ENCODE measurements around the gene ZNF528.

The ZNF528 gene

DNA sequence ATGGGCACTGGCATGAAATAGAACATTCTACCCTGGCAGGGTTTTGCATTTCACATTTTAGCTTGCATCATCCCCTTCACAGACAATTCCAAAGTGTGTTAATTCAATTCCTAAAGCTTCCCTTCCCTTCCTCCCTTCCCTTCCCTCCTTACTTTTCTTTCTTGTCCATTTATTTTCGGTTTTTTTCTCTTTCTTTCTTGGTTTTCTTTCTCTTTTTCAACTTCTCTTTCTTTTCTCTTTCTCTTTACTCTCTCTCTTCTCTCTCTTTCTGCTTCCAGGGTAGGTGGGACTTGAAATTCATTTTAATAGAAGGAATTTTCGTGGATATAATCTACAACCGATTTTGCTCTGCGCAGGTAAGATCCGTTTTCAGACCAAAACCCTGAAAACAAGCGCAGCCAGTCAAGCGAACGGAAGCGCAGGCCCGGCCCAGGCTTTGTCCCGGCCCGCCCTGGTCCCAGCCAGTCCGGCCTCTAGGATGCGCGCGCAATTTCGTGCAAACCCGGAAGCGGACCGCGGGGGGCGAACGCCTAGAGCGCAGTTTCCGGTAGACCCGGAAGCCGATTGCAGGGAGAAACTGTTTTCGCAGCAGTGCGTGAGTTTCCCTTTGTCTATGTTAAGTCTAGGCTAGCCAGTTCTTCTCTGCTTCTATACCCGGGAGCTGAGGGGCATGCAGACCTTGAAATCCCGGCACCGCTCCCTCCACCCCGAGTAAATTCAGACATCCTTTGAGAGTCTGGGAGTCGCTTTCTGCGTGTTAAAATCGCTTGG lies at the start of gene ZNF528:
TSS of gene ZNF528 (plus strand) at position 540 of the 771 bp plus-strand sequence. CDS start 4,165 bp downstream, outside the sequence.
- DNase-seq (ENCODE audit: low read depth in 3 of 3), result peak; percentile 87 to 92 (median 89)

DNA sequence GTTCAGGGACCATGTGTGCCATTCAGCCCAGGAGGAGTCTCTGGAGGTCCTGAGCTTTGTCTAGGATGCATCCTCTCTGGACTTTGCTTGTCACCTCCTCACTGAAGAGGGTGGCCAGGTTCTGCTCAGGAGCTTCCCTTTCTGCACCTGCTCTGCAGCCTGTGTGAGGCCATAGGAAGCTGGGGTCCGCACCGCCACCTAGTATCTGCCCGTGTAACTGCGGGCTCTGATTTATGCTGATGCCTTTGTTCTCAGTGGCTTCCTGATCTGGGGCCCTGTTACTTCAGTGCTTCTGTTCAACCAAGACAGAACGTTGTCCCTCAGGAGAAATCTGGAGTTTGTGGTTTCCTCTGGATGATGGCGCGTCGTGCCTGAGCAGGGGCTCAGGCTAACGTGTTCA lies 46.1 kb upstream of the ZNF528 start:
- no peak for DNase-seq (ENCODE audit: low read depth in 3 of 3)

DNA sequence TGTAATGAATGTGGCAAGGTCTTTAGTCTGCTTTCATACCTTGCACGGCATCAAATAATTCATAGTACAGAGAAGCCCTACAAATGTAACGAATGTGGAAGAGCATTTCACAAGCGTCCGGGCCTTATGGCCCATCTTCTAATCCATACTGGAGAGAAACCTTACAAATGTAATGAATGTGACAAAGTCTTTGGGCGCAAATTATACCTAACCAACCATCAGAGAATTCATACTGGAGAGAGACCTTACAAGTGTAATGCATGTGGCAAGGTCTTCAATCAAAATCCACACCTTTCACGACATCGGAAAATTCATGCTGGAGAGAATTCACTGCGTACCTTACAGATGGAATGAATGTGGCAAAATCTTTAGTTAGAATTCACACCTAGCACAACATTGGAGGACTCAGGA lies 31.2 kb upstream of the ZNF528 start:
- DNase-seq (ENCODE audit: low read depth in 3 of 3), result no peak

DNA sequence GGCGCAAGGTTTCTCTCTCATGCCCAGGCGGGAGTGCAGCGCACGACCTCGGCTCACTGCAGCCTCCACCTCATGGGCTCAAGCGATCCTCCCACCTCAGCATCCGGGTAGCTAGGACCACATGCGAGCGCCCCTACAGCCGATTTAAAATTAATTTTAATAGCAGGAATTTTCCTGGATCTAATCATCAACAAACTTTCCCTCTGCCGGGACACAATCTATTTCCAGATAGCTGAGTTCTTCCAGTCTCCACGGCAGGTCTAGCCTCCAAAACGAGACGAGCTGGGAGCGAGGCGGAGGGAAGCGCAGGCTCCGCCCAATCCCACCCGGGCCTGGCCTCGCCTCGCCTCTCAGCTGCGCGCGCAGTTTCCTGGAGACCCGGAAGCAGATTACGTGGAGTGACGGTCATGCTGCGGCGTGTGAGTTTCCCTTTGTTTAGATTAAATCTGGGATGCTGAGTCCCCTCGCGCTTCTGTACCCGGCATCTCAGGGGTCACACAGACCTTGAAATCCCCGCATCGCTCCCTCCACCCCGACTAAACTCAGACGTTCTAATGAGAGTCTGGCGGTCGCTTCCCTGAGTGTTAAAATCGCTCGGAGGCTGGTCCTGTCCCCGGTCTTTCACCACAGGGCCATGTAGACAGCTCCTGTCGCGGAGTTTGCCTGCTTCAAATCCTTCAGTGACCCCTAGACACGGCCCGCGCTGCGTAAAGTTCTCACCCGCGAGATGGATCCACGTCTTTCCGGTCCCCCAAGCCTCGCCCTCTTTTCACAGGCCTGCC lies 27.9 kb upstream of the ZNF528 start, which contains the start of gene ZNF880:
TSS of gene ZNF880 (plus strand) at position 365 of the 782 bp plus-strand sequence. CDS start at position 408, 43 bp downstream.
- peak; percentile 85 to 87 (median 87) for DNase-seq (ENCODE audit: low read depth in 3 of 3)

DNA sequence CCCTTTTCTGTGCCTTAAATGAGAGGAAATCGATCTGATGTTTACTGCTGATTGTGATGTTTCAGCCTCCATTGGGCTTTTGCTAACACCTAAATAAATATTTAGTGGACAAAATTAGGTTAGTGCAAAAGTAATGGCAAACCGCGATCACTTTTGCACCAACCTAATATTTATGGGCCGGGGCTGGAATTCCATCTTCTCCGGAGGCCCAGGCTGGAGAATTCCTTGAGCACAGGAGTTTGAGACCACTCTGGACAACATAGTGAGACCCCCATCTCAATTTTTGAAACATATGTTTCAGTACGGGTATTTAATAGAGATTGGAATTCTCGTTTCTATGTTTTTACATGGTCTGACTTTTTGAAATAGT lies 27.3 kb upstream of the ZNF528 start:
- no peak for DNase-seq (ENCODE audit: low read depth in 3 of 3)

DNA sequence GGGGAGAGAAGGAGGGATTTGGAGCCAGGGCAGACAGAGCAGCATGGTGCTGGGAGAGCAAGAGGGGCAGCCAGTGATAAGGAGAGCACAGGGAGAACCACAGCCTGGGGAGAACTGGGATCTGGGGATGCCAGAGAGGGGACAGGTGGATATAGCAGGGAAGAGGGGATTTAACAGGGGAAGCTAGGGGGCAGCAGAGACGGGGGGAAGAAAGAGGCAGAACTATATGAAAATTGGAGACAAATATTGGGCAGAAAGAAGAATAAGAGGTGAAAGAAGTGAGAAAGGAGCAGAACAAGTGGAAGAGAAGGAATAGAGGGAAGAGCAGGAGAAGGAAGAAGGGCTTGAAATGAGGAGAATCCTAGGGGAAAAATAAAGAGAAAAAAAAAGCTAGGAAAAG lies 6.5 kb upstream of the ZNF528 start:
- no peak for DNase-seq (ENCODE audit: low read depth in 3 of 3)

DNA sequence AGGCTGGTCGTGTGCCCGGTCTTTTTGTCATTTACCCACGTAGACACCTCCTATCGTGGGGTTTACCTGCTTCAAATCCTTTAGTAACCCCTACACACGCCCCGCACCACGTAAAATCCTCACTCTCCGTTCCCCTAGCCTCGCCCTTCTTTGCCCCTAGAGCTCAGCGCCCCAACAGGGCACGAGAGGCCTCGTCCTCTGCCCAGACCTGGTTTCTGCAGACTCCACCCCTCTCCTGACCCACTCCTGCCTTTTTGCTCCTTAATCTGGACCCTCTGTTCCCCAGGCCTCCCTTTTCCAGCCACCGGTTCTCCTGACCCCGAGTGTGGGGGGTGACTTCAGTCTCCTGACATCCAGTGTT lies 412 bp downstream of the ZNF528 start:
- no peak for DNase-seq (ENCODE audit: low read depth in 3 of 3)

DNA sequence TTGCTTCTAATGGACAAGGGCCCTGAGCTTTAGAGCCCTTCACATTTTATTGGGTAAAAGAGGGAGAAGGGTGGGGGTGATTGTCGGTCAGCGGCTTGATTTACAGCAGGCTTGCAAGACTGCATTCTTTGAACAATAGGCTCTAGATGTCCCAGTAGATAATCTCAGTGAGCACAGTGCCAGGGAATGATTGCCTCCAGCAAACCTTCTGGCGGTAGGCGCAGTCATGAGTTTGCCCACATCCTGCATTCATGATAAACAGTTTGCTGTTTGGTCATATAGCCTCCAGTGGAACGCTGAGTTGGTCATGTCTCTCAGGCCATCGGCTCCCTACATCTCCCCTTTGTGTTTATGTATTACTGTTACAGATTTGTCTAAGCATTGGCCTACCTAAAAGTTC lies 12.6 kb downstream of the ZNF528 start:
- no peak for DNase-seq (ENCODE audit: low read depth in 3 of 3)

DNA sequence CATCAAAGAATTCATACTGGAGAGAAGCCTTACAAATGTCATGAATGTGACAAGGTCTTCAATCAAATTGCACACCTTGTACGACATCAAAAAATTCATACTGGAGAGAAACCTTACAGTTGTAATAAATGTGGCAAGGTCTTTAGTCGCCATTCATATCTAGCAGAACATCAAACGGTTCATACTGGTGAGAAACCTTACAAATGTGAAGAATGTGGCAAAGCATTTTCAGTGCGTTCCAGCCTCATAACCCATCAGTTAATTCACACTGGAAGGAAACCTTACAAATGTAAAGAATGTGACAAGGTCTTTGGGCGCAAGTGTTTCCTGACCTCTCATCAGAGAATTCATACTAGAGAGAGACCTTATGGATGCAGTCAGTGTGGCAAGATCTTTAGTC lies 18.1 kb downstream of the ZNF528 start:
- no peak for DNase-seq (ENCODE audit: low read depth in 3 of 3)

DNA sequence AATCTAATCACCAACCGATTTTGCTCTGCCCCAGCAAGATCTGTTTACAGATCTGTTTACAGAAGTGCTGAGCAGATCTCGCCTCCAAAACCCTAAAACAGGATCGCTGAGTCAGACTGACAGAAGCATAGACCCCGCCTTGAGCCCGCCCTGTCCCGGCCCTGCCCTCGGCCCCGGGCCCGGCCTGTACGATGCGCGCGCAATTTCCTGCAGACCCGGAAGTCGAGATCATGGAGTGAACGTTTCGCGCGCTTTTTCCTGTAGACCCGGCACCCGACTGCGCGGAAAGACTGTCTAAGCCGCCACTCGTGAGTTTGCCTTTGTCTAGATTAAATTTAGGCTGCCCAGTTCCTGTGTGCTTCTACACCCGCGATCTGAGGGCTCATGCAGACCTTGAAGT lies 31.3 kb downstream of the ZNF528 start, which contains the start of gene ZNF534:
TSS of gene ZNF534 (plus strand) at position 212 of the 400 bp plus-strand sequence. CDS start 2,327 bp downstream, outside the sequence.
- DNase-seq (ENCODE audit: low read depth in 3 of 3), result no peak

DNA sequence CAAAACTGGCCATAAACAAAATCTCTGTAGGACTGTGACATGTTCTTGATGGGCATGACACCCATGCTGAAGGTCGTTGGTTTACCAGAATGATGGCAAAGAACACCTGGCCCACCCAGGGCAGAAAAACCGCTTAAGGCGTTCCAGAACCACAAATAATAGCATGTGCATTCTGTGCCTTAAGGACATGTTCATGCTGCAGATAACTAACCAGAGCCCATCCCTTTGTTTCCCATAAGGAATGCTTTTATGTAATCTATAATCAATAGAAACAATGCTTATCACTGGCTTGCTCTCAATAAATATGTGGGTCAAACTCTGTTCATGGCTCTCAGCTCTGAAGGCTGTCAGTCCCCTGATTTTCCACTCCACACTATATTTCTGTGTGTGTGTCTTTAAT lies 44.5 kb downstream of the ZNF528 start:
- no peak for DNase-seq (ENCODE audit: low read depth in 3 of 3)

DNA sequence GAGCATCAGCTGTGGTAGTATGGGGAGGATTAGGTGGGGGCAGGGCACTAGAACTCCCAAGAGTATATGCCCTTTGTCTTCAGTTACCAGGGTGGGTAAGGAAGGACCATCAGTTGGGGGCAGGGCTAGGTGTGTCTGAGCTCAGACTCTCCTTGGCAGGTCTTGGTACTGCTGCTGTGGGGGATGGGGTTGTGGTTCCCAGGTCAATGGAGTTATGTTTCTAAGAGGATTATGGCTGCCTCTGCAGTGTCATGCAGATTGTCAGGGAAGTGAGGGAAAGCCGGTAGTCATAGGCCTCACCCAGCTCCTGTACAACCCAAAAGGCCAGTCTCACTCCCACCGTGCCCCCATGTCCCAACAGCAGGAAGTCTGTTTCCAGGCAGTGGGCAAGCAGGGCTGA lies 46.9 kb downstream of the ZNF528 start:
- DNase-seq (ENCODE audit: low read depth in 3 of 3), result no peak

DNA sequence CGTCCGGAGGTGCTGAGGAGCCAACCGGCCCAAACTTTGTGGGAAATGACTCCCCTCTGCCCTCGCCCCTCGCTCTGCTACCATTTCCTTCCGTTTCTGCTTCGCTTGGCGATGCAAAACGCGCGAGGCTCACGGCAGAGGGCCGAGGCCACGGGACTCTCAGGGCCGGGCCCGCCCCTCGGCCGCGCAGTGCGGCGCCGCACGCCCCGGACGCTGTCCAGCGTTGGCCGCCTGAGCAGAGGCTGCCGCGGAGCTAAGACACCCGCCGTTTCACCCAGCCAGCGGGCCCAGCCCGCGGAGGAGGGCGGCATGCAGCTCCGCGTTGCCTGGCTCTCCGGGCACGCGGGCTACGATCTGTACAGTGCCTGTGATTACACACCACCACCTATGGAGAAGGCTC lies 53.6 kb downstream of the ZNF528 start:
- no peak for DNase-seq (ENCODE audit: low read depth in 3 of 3)

DNA sequence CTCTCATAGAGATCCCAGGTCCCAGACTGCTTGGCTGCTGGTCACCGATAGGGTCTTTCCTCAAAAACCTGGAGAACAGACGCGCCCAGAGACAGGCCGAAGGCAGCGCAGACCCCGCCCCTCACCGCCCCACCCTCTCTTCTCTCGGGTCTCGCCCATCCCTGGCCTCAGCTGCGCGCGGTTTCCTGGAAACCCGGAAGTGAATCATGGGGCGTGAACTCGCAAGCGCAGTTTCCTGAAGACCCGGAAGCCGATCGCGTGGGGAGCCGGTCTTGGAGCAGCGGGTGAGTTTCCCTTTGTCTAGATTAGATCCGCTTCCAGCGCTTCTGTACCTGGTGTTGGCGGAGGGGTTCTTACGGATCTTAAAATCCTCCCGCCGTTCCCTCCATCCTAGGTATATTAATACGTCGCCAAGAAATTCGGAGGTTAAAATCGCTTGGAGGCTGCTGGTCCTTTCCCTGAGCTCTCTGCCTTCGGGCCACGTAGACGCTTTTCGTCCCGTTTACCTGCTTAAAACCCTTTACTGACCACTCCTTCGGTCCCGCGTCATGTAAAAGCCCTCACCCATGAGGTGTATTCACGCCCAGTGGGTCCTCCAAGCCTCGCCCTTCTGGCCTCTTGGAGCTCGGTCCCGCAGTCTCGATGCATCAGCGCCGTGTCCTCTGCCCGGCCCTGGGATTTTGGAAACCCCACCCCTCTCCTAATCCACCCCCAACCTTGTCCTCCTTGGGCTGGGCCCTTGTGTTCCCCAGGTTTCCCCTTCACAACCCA lies 55.9 kb downstream of the ZNF528 start, which contains the start of gene ZNF578:
TSS of gene ZNF578 (plus strand) at position 230 of the 771 bp plus-strand sequence. CDS start 48,293 bp downstream, outside the sequence.
- peak; percentile 25 to 42 (median 38) for DNase-seq (ENCODE audit: low read depth in 3 of 3)

DNA sequence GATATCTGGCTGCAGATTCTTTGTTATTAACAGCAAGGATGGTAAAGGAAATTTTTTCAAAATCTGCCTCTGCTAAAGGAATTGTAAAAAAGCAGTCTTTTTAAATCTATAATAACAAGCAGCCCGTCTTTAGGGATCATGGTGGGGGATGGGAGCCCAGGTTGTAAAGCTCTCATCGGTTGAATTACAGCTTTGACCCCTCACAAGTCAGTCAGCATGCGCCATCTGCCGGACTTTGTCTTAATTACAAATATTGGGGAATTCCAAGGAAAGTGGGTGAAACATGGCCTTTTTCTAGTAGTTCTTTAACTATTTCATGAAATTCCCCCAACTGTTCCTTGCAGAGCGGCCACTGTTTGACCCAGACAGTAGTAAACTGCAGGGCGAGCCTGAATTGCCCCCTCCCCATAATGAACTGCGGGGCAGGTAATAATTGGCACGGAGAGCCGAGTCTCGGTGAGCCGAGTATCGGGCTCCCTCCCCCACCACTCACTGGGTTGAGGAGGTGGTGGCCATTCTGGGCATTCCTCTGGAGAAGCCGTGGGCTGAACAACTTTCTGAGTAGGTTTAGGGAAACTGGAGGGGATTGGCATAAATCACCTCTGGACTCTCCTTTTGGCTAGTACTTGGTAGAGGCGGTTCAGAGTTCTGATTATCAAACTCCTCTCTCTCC lies 67.3 kb downstream of the ZNF528 start:
- no peak for DNase-seq (ENCODE audit: low read depth in 3 of 3)

All from stimulated activated CD4-positive, alpha-beta T cell treated with anti-CD3 and anti-CD28 coated beads, TNF-alpha, amount 100 ng/mL, for 4 hours (primary cell).